ENCODE data around the gene ICAM3. TPM values are rescaled to one million over a fixed set of nuclear protein-coding genes. Genes with fewer than 3 reads are reported as not detected.
A peak's percentile ranks its signal among the peaks of the same experiment; 100 is the strongest.

ICAM3 gene
- total and polyA plus RNA-seq, 12 donors, result 6.1 to 77.2 (median 16.8) TPM

DNA sequence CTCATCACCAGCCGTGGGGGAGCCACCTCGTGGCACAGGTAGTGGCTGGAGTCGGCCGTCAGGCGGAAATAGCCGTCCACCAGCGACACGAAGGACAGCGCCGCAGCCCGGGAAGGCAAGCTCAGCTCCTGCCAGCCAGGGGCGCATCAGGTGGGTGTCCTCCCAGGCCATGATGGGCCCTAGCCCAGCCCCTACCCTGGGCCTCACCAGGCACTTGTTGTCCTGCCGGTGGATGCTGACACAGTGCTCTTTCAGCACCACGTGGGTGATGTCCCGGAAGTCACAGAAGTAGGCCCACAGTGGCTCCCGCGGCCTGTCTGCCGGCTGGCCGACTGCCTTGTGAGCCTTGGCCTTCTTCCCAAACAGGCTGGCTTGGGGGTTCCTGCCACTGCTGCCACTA, 25.2 kb upstream of the ICAM3 start:
- Histone ChIP-seq H3K27ac (no peak overlapping the region), H3K9me3 (no peaks in the 10 kb centered on the region), H3K36me3 (peaks cover 7 to 100% (median 46%) of the 10 kb centered on the region in 9 donors), H3K4me3 (no peak overlapping the region), H3K4me1 (no peaks in the 10 kb centered on the region), H3K27me3 (no peaks in the 10 kb centered on the region)
- ATAC-seq (peak in 4 of 8 donors; percentile 18 to 60 (median 36)), DNase-seq (no peak)
- 68 to 75% methylated on average over 19 of the region's 19 CpGs for WGBS, 2 donors
- TF ChIP-seq, protein P1, sequence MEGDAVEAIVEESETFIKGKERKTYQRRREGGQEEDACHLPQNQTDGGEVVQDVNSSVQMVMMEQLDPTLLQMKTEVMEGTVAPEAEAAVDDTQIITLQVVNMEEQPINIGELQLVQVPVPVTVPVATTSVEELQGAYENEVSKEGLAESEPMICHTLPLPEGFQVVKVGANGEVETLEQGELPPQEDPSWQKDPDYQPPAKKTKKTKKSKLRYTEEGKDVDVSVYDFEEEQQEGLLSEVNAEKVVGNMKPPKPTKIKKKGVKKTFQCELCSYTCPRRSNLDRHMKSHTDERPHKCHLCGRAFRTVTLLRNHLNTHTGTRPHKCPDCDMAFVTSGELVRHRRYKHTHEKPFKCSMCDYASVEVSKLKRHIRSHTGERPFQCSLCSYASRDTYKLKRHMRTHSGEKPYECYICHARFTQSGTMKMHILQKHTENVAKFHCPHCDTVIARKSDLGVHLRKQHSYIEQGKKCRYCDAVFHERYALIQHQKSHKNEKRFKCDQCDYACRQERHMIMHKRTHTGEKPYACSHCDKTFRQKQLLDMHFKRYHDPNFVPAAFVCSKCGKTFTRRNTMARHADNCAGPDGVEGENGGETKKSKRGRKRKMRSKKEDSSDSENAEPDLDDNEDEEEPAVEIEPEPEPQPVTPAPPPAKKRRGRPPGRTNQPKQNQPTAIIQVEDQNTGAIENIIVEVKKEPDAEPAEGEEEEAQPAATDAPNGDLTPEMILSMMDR (IDR thresholded peaks at IDR 0.05), result no peak
- intact Hi-C loops (cut with DNase I), result no loop called here

DNA sequence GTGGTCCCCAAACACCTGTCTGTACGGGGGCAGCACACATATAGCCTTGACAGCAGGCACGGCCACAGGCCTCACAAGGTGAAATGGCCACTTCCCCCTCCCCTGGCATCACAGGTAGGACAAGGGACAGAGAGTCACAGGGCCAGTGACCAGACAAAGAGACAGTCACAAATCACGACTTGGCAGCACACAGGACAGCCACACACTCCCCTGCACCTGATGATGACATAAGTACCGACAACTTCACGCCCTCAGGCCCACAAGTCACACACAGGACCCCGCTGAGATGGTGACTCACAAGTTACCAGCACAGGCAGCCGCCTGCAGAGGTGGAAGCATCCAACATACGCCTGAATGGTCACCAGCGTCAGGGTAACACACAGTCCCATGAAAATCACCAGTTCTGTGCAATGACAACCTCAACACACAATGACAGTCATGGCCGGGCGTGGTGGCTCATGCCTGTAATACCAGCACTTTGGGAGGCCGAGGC, 24.4 kb upstream of the ICAM3 start:
- 95 to 96% methylated on average over 12 of the region's 12 CpGs for WGBS, 2 donors
- H3K27ac ChIP-seq, result no peak overlapping the region
- H3K4me3 ChIP-seq, result no peak overlapping the region
- peaks cover 7 to 100% (median 51%) of the 10 kb centered on the region in 9 donors for H3K36me3 ChIP-seq
- intact Hi-C loops (cut with DNase I), result no loop called here
- H3K9me3 ChIP-seq, result no peaks in the 10 kb centered on the region
- no peak for DNase-seq
- H3K27me3 ChIP-seq, result no peaks in the 10 kb centered on the region
- ATAC-seq, result no peak
- no peaks in the 10 kb centered on the region for H3K4me1 ChIP-seq
- TF ChIP-seq, protein P1 (IDR thresholded peaks at IDR 0.05), result no peak

DNA sequence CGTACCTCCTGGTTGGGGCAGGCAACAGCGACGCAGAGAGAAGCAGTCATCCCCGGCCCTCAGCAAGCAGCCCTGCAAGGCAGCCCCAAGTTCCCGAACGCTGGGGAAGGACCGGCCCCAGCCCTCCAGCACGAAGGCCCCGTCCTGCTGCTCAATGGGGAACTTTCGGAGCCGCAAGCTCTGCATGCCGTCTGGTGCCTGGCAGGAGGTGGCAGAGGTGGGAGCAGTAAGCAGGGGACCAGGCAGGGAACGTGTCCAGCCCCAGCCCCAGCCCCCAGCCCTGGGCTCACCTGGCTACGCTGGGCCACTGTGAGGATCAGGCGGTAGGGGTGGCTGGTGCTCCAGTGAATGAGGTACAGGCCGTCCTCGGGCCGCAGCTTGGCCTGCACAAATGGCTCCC, 22.8 kb upstream of the ICAM3 start:
- 93 to 95% methylated on average over 18 of the region's 18 CpGs for WGBS, 2 donors
- Histone ChIP-seq H3K4me1 (no peaks in the 10 kb centered on the region), H3K9me3 (no peaks in the 10 kb centered on the region), H3K27me3 (no peaks in the 10 kb centered on the region), H3K36me3 (peaks cover 7 to 100% (median 62%) of the 10 kb centered on the region in 9 donors), H3K27ac (no peak overlapping the region), H3K4me3 (no peak overlapping the region)
- intact Hi-C loops (cut with DNase I), result no loop called here
- ATAC-seq, result no peak
- TF ChIP-seq, protein P1 (IDR thresholded peaks at IDR 0.05), result no peak
- DNase-seq, result no peak

DNA sequence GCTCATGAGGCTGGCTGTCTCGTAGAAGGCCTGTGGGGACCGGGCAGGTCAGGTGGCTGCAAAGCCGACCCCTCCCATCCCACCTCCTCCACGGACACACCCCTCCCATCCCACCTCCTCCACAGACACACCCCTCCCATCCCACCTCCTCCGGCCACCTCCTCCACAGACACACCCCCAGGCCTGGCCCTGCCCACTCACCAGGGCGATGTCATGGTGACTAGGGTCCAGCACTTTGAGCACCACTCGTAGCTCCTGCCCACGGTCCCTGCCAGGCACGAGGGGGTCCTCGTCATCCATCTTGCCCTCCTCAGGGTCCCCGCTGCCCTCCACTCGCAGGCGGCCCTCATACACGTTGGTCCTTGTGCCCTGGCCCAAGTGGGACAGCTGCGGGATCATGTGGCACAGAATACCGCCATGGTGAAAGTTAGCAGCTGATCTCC, 22.2 kb upstream of the ICAM3 start:
- no peaks in the 10 kb centered on the region for H3K9me3 ChIP-seq
- no peak for DNase-seq
- 86 to 89% methylated on average over 11 to 16 of the region's 16 CpGs for WGBS, 2 donors
- no peak overlapping the region for H3K4me3 ChIP-seq
- no peaks in the 10 kb centered on the region for H3K4me1 ChIP-seq
- no peak overlapping the region for H3K27ac ChIP-seq
- H3K27me3 ChIP-seq, result no peaks in the 10 kb centered on the region
- H3K36me3 ChIP-seq, result peaks cover 5 to 100% (median 63%) of the 10 kb centered on the region in 9 donors
- ATAC-seq, result no peak
- TF ChIP-seq, protein P1 (IDR thresholded peaks at IDR 0.05), result no peak
- intact Hi-C loops (cut with DNase I), result no loop called here

Measured in heart right ventricle (tissue), 16 donors.